ENCODE results near the gene SMYD1.

DNA sequence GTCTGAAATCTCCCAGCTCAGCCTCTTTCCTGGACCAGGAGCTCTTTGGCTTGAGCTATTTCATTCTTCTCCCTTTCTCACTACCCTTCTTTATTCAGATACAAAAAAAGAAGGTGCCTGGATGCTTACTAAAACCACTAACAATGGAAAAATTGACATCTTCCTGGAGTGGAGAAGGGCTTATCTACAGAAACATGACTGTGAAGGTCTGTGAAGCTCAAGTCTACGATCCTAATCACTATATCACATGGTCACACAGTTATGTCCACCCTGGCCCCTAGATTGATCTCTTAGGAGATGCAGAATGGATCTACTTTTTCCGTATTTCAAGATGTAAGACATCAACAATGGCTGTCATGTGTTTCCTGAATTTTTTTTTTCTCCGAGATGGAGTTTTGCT, 6.3 kb upstream of the SMYD1 start:
- TF ChIP-seq, protein P1, sequence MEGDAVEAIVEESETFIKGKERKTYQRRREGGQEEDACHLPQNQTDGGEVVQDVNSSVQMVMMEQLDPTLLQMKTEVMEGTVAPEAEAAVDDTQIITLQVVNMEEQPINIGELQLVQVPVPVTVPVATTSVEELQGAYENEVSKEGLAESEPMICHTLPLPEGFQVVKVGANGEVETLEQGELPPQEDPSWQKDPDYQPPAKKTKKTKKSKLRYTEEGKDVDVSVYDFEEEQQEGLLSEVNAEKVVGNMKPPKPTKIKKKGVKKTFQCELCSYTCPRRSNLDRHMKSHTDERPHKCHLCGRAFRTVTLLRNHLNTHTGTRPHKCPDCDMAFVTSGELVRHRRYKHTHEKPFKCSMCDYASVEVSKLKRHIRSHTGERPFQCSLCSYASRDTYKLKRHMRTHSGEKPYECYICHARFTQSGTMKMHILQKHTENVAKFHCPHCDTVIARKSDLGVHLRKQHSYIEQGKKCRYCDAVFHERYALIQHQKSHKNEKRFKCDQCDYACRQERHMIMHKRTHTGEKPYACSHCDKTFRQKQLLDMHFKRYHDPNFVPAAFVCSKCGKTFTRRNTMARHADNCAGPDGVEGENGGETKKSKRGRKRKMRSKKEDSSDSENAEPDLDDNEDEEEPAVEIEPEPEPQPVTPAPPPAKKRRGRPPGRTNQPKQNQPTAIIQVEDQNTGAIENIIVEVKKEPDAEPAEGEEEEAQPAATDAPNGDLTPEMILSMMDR (IDR thresholded peaks at IDR 0.05): no peak
- no peak for TF ChIP-seq POLR2A (IDR thresholded peaks at IDR 0.05)
